PC-3 (cell line): ENCODE results near the gene CADM3.

Source experiments
- EZH2 ChIP-seq: fragments of 300-600 bp; sonication (generic); IDR thresholded peaks from one replicate; pipeline ENCODE4 v1.6.1; 2017; ENCODE audit warnings: antibody characterized with exemption, mild to moderate bottlenecking, low read length; ENCODE audit not compliant: unreplicated experiment
- EZH2phosphoT487 ChIP-seq: fragments of 300-600 bp; sonication (generic); IDR thresholded peaks from 2 replicates; pipeline ENCODE4 v1.6.1; 2018; ENCODE audit warnings: mild to moderate bottlenecking, antibody characterized with exemption, low read length, borderline replicate concordance
- TF ChIP-seq, protein P1 (sequence below): fragments of 300-600 bp; sonication (generic); conservative IDR thresholded peaks from 2 replicates; pipeline ENCODE4 v1.5.1; 2017; ENCODE audit warnings: antibody characterized with exemption, low read depth, mild to moderate bottlenecking, low read length

DNA sequence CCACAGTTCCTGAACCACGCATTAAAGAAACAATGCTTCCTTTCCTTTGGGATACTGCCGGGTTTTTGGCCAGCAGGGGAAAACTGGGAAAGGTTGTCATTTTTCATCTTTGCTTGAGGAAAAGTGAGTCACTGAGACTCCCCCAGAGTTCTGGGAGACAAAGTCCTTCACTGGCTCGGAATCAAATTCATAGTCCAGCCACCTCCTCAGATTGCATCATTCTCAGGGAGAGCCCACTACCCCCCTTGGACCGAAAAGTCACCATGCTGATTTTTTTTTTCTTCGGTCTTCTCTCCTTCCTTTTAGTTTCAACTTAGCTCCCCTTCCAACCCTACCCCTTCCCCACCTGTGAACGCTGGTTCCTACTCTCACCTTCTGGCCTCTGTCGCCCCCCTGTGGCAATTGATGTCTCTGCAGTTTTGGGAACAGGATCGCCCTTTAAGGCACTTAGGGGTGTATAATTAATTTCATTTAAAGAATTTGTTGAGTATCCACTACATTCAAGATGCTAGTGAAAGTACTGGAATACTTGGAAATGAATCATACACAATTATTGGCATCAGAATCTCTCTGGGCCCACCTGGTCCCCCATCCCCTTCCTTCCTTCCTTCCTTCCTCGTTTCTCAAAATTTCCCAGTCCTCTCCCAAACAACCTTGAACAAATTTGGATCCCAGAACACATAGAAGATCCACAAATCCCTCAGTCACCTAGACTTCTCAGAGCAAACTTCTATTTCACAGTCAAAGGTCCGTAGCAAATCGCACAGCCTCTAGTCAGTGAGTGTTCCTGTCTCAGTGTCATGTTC, 40.1 kb downstream of the CADM3 start:
- TF ChIP-seq, protein P1, sequence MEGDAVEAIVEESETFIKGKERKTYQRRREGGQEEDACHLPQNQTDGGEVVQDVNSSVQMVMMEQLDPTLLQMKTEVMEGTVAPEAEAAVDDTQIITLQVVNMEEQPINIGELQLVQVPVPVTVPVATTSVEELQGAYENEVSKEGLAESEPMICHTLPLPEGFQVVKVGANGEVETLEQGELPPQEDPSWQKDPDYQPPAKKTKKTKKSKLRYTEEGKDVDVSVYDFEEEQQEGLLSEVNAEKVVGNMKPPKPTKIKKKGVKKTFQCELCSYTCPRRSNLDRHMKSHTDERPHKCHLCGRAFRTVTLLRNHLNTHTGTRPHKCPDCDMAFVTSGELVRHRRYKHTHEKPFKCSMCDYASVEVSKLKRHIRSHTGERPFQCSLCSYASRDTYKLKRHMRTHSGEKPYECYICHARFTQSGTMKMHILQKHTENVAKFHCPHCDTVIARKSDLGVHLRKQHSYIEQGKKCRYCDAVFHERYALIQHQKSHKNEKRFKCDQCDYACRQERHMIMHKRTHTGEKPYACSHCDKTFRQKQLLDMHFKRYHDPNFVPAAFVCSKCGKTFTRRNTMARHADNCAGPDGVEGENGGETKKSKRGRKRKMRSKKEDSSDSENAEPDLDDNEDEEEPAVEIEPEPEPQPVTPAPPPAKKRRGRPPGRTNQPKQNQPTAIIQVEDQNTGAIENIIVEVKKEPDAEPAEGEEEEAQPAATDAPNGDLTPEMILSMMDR = peak; percentile 99
- TF ChIP-seq EZH2 (no peak), EZH2phosphoT487 (no peak)
